Adrenal gland (tissue), 5 donors: ENCODE results near the gene FAM241B.

Experiments
- CTCF ChIP-seq, 6 experiments: fragments of 450-650 bp in 4 of 6; fragments of 200-600 bp in 2 of 6; sonication (generic) in 1 of 6; IDR thresholded peaks; 1 replicate in 5 of 6; 2 replicates in 1 of 6; pipeline versions ENCODE4 v1.5.1 to v1.8.0; 2016 to 2021; ENCODE audit warnings: antibody characterized with exemption in 6 of 6, mild to moderate bottlenecking in 2 of 6, moderate library complexity in 1 of 6
- POLR2A ChIP-seq, 2 donors: fragments of 450-650 bp; IDR thresholded peaks; one replicate each; pipeline ENCODE4 v1.6.1; 2017; ENCODE audit warnings: antibody characterized with exemption in 2 of 2, mild to moderate bottlenecking in 2 of 2, moderate library complexity in 1 of 2
- donor health status: DM: no; HTN: no; CAD: no.

GRCh38 chr10:69619626-69620025 is 10.4 kb upstream of the FAM241B start:
- TF ChIP-seq CTCF (IDR thresholded peaks at IDR 0.05) (no peak), POLR2A (IDR thresholded peaks at IDR 0.05) (no peak)
